GM12801 (cell line): ENCODE measurements around the gene TCAP.
A peak's percentile ranks its signal among the peaks of the same experiment; 100 is the strongest.

Experiments used
- TF ChIP-seq, protein P1 (sequence below): IDR thresholded peaks from one replicate; pipeline ENCODE4 v1.5.1; 2011; ENCODE audit warnings: control low read depth; ENCODE audit not compliant: insufficient read length; ENCODE audit errors: extremely low read depth

TCAP gene

DNA sequence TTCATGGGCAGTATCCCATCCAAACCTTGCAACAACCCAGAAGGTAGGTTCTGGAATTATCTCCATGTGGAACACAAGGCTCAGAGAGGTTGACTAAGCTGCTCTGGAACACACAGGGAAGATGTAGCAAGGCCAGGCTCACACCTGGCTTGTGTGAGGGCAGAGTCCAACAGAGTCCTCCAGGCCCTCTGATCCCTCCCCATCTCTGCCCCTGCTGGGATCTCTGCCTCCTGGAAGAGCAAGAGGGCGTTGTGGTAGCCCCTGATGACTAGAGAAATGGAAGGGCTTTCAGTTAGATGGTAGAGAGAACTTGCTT lies 45.4 kb upstream of the TCAP start:
- TF ChIP-seq, protein P1, sequence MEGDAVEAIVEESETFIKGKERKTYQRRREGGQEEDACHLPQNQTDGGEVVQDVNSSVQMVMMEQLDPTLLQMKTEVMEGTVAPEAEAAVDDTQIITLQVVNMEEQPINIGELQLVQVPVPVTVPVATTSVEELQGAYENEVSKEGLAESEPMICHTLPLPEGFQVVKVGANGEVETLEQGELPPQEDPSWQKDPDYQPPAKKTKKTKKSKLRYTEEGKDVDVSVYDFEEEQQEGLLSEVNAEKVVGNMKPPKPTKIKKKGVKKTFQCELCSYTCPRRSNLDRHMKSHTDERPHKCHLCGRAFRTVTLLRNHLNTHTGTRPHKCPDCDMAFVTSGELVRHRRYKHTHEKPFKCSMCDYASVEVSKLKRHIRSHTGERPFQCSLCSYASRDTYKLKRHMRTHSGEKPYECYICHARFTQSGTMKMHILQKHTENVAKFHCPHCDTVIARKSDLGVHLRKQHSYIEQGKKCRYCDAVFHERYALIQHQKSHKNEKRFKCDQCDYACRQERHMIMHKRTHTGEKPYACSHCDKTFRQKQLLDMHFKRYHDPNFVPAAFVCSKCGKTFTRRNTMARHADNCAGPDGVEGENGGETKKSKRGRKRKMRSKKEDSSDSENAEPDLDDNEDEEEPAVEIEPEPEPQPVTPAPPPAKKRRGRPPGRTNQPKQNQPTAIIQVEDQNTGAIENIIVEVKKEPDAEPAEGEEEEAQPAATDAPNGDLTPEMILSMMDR, result no peak

DNA sequence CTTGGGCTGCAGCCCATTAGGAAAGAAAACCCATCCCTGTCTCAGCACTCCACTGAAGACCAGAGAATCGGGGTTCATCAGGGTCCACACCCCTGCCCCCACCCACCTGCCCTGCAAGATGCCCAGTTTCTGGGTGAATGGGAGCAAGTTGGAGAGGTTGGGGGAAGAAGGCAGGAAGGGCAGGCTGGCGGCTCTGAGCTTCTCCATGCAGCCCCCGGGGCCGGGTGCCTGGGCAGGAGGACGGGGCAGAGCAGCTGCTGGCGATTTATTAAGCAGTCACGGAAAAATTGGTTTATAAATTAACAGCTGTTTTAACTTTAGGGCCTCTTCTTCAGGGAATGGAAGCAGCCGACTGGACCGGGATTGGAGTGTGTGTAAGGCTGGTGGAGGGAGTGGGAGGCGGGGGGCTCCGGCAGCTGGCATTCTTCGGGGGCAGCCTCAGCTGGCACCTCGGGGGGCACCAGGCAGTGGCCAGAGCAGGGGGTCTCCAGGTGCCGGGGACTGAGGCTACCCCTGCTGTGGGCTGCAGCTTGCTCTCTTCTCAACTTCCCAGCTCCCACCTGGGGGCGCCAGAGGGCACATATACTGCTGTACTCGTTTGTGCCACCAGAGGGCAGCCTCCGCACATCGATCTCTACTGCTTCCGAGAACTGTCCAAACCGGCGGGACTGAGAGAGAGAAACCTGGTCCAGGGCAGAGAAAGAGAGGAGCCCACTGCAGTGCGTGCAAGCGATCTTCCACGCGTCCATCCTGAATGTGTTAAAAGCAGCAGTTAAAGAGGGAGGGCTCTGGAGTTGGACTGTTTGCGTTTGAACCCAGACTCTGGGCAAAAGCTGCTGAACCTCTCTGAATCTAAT lies 43.4 kb upstream of the TCAP start:
- TF ChIP-seq, protein P1, result peak; percentile 100

DNA sequence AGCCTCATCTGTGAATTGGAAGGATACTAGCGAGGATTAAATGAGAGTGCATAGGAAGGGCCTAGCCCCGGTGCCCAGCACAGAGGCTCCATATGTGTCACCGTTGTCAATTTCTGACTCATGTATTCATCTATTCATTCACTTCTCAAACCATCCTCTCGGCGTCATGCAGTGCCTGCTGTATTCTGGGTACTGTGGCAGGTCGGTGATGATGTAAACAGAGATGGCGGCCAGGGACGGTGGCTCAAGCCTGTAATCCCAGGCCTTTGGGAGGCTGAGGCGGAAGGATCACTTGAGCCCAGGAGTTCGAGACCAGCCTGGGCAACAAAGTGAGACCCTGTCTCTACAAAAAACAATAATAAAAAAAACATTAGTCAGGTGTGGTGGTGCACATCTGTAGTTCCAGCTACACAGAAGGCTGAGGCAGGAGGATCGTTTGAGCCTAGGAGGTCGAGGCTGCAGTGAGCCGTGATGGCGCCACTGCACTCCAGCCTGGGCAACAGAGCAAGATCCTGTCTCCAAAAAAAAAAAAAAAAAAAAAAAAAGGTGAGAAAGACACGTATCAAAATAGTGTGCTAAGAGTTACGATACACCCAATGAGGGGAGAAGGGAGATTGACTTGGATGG lies 42.7 kb upstream of the TCAP start:
- TF ChIP-seq, protein P1, result no peak

DNA sequence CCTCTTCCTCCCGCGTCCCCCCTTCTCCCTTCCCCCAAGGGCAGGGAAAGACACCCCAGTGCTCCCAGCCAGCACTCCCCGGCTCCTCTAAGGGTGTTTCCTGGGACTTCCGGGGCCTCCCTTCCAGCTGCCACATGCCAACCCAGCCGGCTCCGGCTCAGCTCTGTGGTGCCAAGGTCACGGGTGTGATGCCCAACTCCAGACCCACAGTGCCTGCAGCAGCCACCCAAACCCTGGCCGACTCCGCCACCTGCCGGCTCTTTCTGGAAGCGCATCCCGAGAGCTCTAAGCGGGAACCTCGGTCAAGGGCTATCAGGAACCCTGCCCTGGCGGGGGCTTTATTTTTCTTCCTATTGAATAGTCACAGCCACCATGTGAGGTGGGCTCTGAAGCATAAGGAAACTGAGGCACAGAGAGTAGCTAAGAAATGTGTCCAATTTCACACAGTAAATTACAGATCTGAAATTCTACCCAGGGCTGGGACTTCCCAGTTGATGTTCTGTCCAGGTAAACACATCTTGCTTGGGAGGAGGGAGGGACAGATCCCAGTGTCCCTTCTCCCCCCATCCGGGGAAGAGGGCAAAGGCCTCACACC lies 41.7 kb upstream of the TCAP start:
- TF ChIP-seq, protein P1, result no peak

DNA sequence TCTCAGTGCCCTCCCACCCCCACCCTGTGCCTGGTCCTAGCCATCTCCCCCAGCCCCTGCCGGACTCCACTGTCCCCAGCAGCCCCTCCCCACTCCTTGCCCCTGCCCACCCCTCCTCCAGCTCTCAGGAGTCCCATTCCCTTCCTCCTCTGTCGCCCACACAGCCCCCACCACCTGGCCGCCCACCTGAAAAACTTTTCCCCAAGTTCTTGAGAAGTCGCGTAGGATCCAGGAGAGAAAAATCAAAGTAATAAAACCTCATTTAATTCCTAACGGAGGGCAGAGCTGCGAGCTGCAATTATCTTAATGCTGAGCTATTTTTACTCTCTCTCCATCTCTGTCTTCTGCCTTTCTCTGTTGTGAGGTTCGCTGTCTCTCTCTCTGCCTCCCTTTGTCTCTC lies 40.8 kb upstream of the TCAP start:
- TF ChIP-seq, protein P1, result no peak

DNA sequence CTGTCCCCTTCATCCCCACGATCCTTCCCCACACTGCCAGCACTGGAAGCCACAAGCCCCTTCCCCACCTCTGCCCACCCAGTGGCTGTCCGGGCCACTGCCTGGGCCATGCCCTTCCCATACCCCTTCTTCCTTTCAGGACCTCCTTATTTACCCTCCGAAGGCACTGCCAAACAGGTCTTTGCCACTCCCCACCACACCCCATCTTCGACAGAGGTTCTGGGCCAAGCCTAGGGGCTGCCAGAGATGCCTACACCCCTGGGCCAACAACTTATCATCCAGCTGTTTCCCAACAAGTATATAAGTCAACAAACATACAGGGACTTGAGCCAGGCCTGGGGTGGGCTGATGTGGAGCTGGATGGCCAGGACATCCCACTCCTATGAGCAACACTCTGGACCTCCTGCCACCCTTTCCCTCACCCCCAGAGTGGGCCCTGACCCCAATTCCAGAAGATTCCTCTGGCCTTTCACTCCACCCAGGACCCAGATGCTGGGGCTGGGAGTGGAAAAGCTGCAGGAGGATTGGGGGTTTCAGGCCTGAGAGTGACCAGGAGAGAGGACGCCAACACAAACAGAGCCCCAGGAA lies 39.9 kb upstream of the TCAP start:
- TF ChIP-seq, protein P1, result no peak

DNA sequence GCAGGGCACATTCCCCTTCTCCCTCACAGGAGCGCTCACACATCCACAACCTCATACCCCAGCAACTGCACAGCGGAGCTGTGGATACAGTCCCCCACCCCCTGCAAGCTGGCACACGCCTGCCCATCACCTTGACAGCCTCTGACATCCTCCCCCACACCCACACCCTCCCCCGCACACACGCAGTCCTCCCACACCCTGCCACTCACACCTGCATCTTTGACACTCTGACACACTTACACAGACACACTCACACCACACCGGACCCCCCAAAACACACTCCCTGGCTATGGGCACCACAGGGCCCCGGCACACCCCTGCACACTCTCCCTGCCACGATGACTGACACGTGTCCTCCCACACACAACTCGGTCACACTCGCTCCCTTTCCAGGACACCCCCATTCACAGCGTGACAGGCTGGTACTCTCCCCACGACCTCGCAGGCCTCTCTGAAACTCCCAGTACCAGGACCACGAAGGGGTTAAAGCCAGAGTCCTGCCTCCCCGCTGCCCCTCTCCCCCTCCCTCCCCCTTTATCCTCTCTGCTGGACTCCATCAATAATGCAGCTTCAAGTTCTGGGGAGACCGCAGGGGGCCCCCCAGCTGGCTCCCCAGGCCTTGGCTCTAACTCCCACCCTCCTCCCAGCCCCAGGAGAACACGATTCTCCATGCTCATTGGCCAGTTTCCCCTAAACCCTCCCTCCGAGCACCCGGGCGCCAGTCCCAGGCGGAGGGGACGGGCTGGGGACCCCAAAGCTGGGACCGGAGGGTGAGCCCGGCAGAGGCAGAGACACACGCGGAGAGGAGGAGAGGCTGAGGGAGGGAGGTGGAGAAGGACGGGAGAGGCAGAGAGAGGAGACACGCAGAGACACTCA lies 38.7 kb upstream of the TCAP start, which contains the start of gene PPP1R1B:
Gene PPP1R1B, plus strand, starts transcription at position 782 of the 876 bp plus-strand sequence. CDS start 441 bp downstream, outside the sequence.
- TF ChIP-seq, protein P1, result no peak
